HG03025 (cell line): ENCODE data around the gene SPHK2.
"Not testable (repeated sequence)": the region's sequence is repeated elsewhere in the genome, so short reads cannot be mapped to it uniquely, and the experiment has no call there.

Experiments
- ATAC-seq: cut with Tn5 transposase; IDR thresholded peaks from one replicate; pipeline ENCODE4 v1.9.1; 2021; ENCODE audit warnings: mild to moderate bottlenecking, moderate library complexity; ENCODE audit not compliant: unreplicated experiment, low FRiP score

SPHK2 gene

GRCh38 chr19:48618916-48619691, at the start of gene SPHK2, which contains the start of gene RPL18:
TSS of gene SPHK2 (plus strand) at chr19:48619506. CDS start at chr19:48620515, 1,009 bp downstream.
TSS of gene RPL18 (minus strand) at chr19:48619178. CDS start at chr19:48619143, 35 bp downstream.
- ATAC-seq: peak; percentile 75

GRCh38 chr19:48569814-48570213, 49.5 kb upstream of the SPHK2 start:
- ATAC-seq: no peak

- ATAC-seq: no peak
Observed at GRCh38 chr19:48571378-48572162, 47.7 kb upstream of the SPHK2 start.

GRCh38 chr19:48573163-48573505, 46.2 kb upstream of the SPHK2 start:
- no peak for ATAC-seq

- no peak for ATAC-seq
Observed at GRCh38 chr19:48575931-48576622, 43.2 kb upstream of the SPHK2 start.

GRCh38 chr19:48577908-48578307, 41.4 kb upstream of the SPHK2 start:
- ATAC-seq: not testable (repeated sequence)

DNA sequence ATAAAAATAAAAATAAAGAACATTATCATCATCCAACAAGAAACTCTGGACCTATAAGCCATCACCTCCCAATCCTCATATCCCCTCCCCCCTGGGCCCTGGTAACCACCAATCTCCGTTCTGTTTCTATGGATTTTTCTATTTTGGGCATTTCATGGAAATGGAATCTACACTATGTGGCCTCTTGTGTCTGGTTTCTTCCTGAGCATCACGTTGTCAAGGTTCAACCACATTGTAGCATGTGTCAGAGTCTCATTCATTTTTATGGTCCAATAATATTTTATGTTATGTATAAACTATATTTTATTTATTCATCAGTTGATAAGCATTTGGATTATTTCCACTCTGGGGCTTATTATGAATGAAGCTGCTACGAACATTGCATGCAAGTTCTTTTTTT, 40.4 kb upstream of the SPHK2 start:
- ATAC-seq: no peak

DNA sequence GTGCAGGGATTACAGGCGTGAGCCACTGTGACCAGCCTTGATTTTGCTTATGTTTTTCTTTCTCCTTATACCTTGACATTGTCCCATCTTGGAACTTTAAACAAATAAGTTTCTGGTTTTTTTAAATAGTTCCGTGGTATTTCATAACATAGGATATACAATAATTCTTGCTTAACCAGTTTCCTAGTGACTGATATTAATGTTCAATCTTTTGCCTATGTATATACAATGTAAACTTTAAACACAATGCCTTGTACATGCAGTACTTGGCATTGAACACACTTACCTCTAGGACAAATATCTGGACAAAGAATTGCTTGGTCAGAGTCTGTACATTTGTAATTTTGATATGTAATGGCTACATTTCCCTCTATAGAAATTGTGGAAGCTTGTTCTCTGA, 37.1 kb upstream of the SPHK2 start:
- no peak for ATAC-seq

DNA sequence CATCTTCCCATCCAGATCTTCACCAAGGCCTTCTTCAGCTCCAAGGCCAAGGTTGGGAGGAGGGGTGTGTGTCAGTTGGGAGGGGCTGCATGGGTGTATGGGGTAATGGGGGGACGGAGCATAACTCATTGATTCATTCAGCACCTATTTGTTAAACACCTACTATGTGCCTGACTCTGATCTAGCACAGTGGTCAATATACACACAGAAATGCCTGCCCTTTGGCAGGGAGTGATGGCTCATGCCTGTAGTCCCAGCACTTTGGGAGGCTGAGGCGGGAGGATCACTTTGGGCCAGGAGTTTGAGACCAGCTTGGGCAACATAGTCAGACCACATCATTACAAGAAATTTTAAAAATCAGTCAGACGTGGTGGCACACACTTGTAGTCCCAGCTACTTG, 31.9 kb upstream of the SPHK2 start:
- ATAC-seq: no peak

- no peak for ATAC-seq
Observed at GRCh38 chr19:48588670-48589401, 30.5 kb upstream of the SPHK2 start.

DNA sequence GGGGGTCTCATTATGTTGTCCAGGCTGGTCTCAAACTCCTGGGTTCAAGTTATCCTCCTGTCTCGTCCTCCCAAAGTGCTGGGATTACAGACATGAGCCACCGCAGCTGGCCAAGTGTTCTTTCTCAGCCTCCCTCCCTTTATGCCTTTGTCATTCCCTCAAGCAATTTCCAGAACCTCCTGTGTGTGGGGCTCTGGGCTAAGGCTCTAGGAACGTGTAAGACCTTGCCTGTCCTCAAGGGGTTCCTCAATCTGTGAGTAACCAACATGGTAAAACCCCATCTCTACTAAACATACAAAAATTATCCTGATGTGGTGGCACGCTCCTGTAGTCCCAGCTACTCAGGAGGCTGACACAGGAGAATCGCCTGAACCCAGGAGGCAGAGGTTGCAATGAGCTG, 28.3 kb upstream of the SPHK2 start:
- no peak for ATAC-seq

GRCh38 chr19:48595171-48595570, 24.1 kb upstream of the SPHK2 start:
- no peak for ATAC-seq

DNA sequence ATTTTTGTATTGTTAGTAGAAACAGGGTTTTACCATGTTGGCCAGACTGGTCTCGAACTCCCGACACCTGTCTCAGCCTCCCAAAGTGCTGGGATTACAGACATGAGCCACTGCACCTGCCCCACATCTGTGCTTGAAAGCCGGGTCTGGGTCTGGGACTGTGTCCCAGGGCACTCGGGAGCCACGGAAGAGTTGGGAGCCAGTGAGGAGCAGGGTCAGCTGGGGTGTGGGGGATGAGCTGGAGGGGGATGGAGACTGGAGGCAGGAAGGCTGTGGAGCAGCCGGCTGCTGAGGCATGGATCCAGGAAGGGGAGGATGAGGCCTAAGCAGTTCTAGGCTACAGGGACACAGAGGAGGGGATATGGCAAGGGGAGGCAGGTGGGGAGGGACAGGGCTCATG, 23.5 kb upstream of the SPHK2 start:
- no peak for ATAC-seq

DNA sequence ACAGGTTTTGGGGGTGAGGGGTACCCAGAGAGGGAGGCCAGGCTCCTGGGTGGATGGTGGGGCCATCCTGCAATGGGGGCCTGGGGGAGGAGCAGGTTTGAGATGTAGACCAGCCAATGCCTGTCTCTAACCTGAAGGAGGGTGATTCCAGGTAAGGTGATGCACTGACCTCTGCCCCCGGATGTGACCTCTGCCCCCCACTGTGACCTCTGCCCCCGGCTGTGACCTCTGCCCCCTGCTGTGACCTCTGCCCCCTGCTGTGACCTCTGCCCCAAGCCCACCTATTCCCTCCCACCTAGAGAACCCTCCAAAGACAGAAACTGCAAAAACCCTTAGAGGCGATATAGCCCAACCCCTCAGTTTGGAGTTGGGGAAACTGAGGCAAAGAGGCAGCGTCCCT, 23.1 kb upstream of the SPHK2 start:
- ATAC-seq: no peak

DNA sequence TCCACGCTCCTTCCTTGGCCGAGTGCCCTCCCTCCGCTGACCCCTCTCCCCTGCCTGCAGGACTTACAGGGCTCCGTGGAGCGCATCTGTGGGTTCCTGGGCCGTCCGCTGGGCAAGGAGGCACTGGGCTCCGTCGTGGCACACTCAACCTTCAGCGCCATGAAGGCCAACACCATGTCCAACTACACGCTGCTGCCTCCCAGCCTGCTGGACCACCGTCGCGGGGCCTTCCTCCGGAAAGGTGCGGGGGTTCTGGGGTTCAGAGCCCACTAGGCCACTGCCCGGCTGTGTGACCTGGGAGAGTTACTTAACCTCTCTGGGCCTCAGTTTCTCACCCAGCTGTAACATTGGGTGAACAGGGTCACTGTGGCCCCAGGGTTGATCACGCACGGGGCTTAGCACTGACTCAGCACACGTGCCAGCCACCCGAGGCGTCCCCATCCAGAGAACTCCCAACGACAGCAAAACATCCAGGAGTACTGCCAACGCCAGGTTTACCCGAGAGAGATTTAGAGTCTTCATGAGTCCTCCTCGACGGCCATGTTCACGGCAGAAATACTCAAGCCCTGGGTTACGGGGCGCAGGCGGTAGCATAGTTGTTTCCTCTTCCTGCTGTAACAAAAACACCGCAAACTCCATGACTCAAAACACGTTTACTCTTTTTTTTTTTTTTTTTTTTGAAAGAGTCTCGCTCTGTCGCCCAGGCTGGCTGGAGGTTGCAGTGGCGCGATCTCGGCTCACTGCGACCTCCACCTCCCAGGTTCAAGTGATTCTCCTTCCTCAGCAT, 22.4 kb upstream of the SPHK2 start:
- ATAC-seq: no peak

DNA sequence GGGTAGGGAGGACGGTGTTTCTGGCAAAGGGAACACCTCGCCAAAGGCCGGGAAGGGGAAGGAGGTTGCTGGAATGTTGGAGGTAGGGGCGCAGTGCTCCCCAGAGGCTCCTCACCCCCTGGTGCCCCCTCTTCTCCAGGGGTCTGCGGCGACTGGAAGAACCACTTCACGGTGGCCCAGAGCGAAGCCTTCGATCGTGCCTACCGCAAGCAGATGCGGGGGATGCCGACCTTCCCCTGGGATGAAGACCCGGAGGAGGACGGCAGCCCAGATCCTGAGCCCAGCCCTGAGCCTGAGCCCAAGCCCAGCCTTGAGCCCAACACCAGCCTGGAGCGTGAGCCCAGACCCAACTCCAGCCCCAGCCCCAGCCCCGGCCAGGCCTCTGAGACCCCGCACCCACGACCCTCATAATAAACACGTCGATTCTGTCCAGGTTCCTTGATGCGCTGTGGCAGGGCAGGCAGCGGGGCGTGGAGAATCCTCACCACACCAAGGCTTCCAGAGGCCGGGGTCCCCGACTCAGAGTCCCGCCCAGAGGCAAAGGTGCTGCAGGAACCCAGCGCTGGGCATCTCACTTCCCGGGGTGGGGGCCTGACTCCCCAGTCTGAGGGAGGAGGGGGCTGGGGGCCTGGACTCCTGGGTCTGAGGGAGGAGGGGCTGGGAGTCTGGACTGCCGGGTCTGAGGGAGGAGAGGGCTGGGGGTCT, 20.2 kb upstream of the SPHK2 start:
- ATAC-seq: no peak

DNA sequence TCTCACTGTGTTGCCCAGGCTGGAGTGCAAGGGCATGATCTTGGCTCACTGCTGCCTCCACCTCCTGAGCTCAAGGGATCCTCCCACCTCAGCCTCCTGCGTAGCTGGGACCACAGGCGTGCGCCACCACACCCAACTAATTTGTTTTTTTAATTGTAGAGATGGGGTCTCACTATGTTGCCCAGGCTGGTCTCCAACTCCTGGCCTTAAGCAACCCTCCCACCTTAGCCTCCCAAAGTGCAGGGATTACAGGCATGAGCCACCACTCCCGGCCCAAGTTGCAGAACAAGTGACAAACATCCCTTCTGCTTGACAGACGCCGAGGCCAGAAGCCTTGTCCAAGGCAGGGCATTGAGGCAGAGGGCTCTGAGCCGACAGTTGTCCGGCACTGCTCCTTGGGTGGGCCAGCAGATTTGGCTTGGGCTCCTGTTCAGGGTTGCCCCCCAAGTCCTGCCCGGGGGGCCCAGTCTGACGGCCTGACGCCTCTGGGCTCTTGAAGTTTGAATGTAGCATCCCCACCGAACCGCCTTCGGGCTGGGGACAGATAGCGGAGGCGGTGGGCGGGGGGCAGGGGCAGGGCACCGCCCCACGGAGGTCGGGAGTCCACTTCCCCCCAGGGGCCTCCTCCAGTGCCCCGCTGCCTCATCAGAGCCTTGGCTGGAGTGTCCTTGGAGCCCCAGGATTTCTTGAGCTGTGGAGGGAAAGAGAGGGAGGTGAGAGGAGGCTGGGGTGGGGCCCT, 18.5 kb upstream of the SPHK2 start:
- no peak for ATAC-seq

DNA sequence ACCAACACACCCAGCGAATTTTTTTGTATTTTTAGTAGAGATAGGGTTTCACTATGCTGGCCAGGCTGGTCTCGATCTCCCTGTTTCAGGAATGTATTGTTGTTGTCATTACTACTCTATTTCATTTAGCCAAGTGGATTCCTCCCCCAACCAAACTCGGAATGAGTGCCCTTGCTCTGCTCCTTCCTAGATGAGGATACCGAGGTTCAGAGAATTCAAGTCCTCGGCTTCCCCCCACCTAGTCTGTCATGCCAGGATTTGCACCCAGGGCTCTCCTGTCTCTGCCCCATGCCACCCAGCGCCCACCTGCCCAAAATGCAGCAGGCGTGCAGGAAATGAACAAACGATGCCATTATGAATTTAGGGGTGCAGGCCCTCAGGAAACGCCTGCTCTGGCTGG, 16.3 kb upstream of the SPHK2 start:
- ATAC-seq: no peak

GRCh38 chr19:48603449-48603848, 15.9 kb upstream of the SPHK2 start:
- ATAC-seq: no peak
